Left colon (tissue), 2 donors: ENCODE results near the gene LYSMD2. TPM values are rescaled to one million over a fixed set of nuclear protein-coding genes. Genes with fewer than 3 reads are reported as not detected.
"Not testable (repeated sequence)": the region's sequence is repeated elsewhere in the genome, so short reads cannot be mapped to it uniquely, and the experiment has no call there.

Experiments used
- ATAC-seq: fragments of 200-7000 bp; cut with Tn5 transposase; one replicate; pipeline ENCODE4 v1.9.1; 2020; ENCODE audit warnings: mild to moderate bottlenecking, moderate library complexity
- DNase-seq, 2 donors: peaks; one replicate each; pipeline ENCODE4 v3.0.0-alpha.2; 2020
- intact Hi-C, 2 donors: fragments of 100-400 bp; cut with DNase I in 1 of 2; cut with micrococcal nuclease in 1 of 2; formaldehyde crosslinking; loops; one replicate each; pipeline versions ENCODE4 v1.11.2 to v1.14.0; 2022; cut with DNase I, micrococcal nuclease
- long read RNA-seq: library from polyadenylated mRNA; unstranded; transcript quantifications from one replicate; pipeline ENCODE4 v2.0.0, GENCODE V29; 2021
- total RNA-seq, 2 donors: library from RNA; stranded (reverse); fragmentation: NEBNext Ultra II Directional; extraction: Animal tissue kit (Norgen Biotek cat#: 25700); gene quantifications; one replicate each; pipeline ENCODE4 v1.2.1, GENCODE V29; 2021
- donor health status: DM: no; HTN: no; CAD: no.
- donor health status: DM: yes; HTN: yes; CAD: no.

Gene LYSMD2, protein sequence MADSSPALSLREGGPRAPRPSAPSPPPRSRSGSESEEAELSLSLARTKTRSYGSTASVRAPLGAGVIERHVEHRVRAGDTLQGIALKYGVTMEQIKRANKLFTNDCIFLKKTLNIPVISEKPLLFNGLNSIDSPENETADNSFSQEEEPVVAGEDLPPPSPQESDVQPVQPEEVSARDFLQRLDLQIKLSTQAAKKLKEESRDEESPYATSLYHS
- total RNA-seq, result 1 to 10 TPM; 6.6 to 7.3 TPM
- long read RNA-seq, transcript LYSMD2-201 (3 exons, 1,759 nt), result major isoform, 19 of 21 reads
- long read RNA-seq, partial matches to known transcripts, result 0 of 21 reads
- long read RNA-seq, other reads (novel, unspliced or antisense), result 2 of 21 reads

- DNase-seq, result peak; percentile 63 to 83
- intact Hi-C loops, result no loop called here
- peak; percentile 82 for ATAC-seq
Observed at GRCh38 chr15:51737522-51738305, at the start of gene LYSMD2. Gene LYSMD2, minus strand, starts transcription at chr15:51737655. Its CDS starts 33 bp downstream, at chr15:51737622.

GRCh38 chr15:51787130-51787529 lies 49.7 kb upstream of the LYSMD2 start:
- DNase-seq, intact Hi-C loops, ATAC-seq: not testable (repeated sequence)

GRCh38 chr15:51783967-51784366 lies 46.5 kb upstream of the LYSMD2 start:
- intact Hi-C loops, result no loop called here
- ATAC-seq (no peak), DNase-seq (no peak)

DNA sequence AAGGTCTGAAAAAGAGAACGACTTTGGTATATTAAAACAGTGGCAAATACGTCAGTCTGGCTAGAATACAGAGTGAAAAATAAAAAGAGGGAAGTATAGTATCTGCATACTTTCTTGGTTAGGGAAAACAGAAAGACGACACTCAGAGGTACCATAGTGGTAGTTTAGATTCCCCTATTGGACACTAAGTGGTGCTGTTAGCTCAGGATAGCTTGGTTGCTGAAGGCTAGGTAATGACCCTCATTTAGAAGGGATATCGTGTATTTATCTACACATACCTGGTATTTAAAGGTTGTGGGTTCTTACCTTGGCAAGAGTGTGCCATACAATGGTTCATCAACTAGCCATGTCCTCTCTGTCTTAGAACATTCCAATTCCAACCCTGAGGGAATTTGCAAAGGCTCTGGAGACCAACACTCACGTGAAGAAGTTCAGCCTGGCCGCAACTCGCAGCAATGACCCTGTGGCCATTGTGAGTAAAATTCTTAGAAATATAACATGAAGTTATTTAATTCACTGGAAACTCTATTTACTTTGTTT lies 45.0 kb upstream of the LYSMD2 start:
- ATAC-seq, result peak; percentile 38
- intact Hi-C loops, result no loop called here

GRCh38 chr15:51781506-51781905 lies 44.1 kb upstream of the LYSMD2 start:
- ATAC-seq, result no peak
- intact Hi-C loops, result no loop called here
- no peak for DNase-seq

More for the DNA sequence above, 45.0 kb upstream of the LYSMD2 start:
- DNase-seq, result no peak

DNA sequence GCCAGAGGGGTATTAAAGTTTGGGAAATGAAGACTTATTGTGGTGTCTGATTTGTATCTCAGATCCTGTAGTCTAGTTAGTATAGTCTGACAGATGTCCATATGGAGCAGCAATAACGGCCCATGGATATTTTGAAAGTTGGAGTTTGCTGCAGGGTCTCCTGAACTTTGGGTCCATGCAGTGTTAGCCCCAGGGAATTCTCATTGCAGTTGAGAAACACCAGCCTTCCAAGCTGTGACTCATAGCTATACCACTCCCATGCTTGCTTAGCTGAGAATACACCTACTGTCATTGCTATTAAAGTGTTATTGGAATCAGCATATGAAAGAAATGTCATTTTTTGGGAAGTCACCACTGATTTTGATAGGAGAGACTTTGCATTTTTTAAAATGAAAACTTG lies 43.2 kb upstream of the LYSMD2 start:
- DNase-seq (no peak), ATAC-seq (no peak)
- intact Hi-C loops, result no loop called here

GRCh38 chr15:51776952-51777569 lies 39.6 kb upstream of the LYSMD2 start:
- intact Hi-C loops, result loop anchor here (1.0 to 10.0 kb wide), 2 partner anchors 122 to 127 kb away; no protein-coding TSS in a partner anchor
- peak; percentile 34 to 65 for DNase-seq

GRCh38 chr15:51775967-51776816 lies 38.7 kb upstream of the LYSMD2 start:
- intact Hi-C loops, result loop anchor here (1.0 to 10.0 kb wide), 2 partner anchors 121 to 126 kb away; no protein-coding TSS in a partner anchor
- DNase-seq, result peak in 1 of 2 donors; percentile 53
- peak; percentile 92 for ATAC-seq

More at GRCh38 chr15:51776952-51777569, 39.6 kb upstream of the LYSMD2 start:
- peak; percentile 94 for ATAC-seq

DNA sequence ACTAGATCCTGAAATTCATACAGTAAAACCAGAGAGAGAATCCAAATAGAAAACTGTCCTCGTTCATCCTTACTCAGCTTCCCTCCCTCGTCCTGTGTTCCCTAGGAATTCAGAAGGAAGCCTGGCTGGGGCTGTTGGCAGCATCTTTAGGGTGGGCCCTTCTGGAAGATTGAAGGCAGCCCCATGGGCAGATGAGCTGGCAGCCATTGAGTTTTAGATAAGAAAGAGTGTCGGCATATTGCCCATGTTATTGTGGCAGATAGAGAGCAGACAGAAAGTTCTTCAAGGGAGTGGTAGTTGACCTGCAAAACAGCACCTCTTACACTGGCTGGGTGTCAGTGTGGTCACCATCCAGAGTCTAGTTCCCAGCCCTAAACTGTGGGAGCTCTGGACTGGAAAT lies 37.5 kb upstream of the LYSMD2 start:
- DNase-seq (no peak), ATAC-seq (no peak)
- intact Hi-C loops, result loop anchor here in 1 of 2 donors (10.0 kb wide), 1 partner anchor 120 kb away; no protein-coding TSS in a partner anchor

GRCh38 chr15:51771773-51772172 lies 34.3 kb upstream of the LYSMD2 start:
- peak; percentile 23 for ATAC-seq
- intact Hi-C loops, result loop anchor here in 1 of 2 donors (10.0 kb wide), 1 partner anchor 117 kb away; no protein-coding TSS in a partner anchor

GRCh38 chr15:51770902-51771301 lies 33.4 kb upstream of the LYSMD2 start:
- ATAC-seq, result no peak
- DNase-seq, result no peak
- intact Hi-C loops, result loop anchor here in 1 of 2 donors (10.0 kb wide), 1 partner anchor 116 kb away; no protein-coding TSS in a partner anchor

More at GRCh38 chr15:51771773-51772172, 34.3 kb upstream of the LYSMD2 start:
- DNase-seq, result no peak

DNA sequence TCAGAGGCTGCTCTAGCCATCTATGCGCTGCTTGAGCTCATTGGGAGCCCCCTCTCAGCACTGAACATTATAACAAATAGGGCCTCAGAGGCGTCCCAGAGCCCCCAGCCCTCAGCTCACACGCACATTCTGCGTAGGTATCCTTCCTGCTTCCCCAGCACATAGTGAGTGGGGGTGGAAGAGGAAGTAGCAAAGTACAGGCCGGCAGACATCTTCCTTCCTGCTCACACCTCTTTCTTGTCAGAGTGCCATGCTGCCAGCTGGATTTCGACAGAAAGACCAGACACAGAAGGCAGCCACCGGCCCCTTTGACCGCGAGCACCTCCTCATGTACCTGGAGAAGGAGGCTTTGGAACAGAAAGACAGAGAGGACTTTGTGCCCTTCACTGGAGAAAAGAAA lies 30.6 kb upstream of the LYSMD2 start:
- intact Hi-C loops, result no loop called here
- DNase-seq, result no peak
- peak; percentile 82 for ATAC-seq

DNA sequence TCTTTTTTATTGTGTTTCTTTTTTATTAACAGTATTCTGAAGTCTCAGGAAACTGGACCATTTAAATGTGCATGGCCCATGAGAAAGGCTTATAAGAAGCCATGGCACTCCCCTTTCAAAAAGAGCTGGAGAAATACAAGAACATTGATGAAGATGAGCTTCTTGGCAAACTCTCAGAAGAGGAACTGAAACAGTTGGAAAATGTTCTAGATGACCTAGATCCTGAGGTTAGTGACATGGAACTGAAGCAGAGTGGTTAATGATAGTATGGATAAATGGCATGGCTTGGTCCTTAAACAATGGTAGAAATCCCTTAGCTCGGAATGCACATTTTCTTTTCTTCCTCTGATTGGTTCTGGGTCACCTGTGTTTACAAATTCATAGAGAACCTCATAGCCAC lies 28.9 kb upstream of the LYSMD2 start:
- no peak for DNase-seq
- no peak for ATAC-seq
- intact Hi-C loops, result no loop called here

GRCh38 chr15:51765751-51766150 lies 28.3 kb upstream of the LYSMD2 start:
- DNase-seq, result no peak
- intact Hi-C loops, result no loop called here
- no peak for ATAC-seq

- no peak for ATAC-seq
Observed at GRCh38 chr15:51760805-51761204, 23.4 kb upstream of the LYSMD2 start.

GRCh38 chr15:51759557-51760070 lies 22.2 kb upstream of the LYSMD2 start:
- ATAC-seq (no peak), DNase-seq (peak; percentile 25 to 57)
- intact Hi-C loops, result no loop called here

More at GRCh38 chr15:51760805-51761204, 23.4 kb upstream of the LYSMD2 start:
- intact Hi-C loops, result no loop called here
- no peak for DNase-seq

GRCh38 chr15:51758645-51759044 lies 21.2 kb upstream of the LYSMD2 start:
- ATAC-seq (no peak), DNase-seq (peak; percentile 27 to 58)
- intact Hi-C loops, result no loop called here

GRCh38 chr15:51757450-51757849 lies 20.0 kb upstream of the LYSMD2 start:
- no peak for ATAC-seq
- intact Hi-C loops, result no loop called here
- DNase-seq, result no peak
